ENCODE results near the gene ITPRIPL2.

DNA sequence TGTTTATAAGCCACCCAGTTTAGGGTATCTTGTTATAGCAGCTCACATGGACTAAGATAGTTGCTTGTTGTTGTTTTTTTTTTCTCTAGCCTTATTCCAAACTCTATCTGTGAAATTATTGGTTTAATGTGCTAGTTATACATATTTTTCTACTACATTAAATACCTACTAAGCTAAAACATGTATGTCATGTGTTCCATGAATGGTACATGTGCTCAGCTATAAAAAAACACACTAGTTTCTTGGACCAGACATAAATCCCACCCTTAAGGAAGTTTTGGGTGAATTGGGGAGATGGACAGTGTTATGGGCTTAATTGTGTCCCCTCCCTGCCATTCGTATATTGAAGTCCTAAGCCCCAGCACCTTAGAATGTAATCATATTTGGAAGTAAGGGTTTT is 19.8 kb downstream of the ITPRIPL2 start:
- TF ChIP-seq, protein P1, sequence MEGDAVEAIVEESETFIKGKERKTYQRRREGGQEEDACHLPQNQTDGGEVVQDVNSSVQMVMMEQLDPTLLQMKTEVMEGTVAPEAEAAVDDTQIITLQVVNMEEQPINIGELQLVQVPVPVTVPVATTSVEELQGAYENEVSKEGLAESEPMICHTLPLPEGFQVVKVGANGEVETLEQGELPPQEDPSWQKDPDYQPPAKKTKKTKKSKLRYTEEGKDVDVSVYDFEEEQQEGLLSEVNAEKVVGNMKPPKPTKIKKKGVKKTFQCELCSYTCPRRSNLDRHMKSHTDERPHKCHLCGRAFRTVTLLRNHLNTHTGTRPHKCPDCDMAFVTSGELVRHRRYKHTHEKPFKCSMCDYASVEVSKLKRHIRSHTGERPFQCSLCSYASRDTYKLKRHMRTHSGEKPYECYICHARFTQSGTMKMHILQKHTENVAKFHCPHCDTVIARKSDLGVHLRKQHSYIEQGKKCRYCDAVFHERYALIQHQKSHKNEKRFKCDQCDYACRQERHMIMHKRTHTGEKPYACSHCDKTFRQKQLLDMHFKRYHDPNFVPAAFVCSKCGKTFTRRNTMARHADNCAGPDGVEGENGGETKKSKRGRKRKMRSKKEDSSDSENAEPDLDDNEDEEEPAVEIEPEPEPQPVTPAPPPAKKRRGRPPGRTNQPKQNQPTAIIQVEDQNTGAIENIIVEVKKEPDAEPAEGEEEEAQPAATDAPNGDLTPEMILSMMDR (IDR thresholded peaks at IDR 0.05), result no peak
- no peak for TF ChIP-seq POLR2A (IDR thresholded peaks at IDR 0.05)
